Measurements from ENCODE around the gene AKR7A3. TPM values are rescaled to one million over a fixed set of nuclear protein-coding genes. Genes with fewer than 3 reads are reported as not detected.

AKR7A3 gene
- total RNA-seq, 1 donor from 2014 or later = 11.7 TPM

GRCh38 chr1:19332832-19333231, 44.3 kb upstream of the AKR7A3 start:
- H3K36me3 ChIP-seq = peaks cover 17 to 27% of the 10 kb centered on the region in 2 donors
- H3K27me3 ChIP-seq = no peaks in the 10 kb centered on the region
- H3K4me1 ChIP-seq = no peaks in the 10 kb centered on the region
- no peak for TF ChIP-seq CTCF (IDR thresholded peaks at IDR 0.05)
- H3K4me3 ChIP-seq = no peak overlapping the region
- no peaks in the 10 kb centered on the region for H3K9me3 ChIP-seq
- no peak overlapping the region for H3K27ac ChIP-seq
- no peak for DNase-seq (ENCODE audit: low spot score in 2 of 2)
- intact Hi-C loops (cut with DNase I) = no loop called here

GRCh38 chr1:19331262-19331878, 42.8 kb upstream of the AKR7A3 start:
- H3K27ac ChIP-seq = no peak overlapping the region
- intact Hi-C loops (cut with DNase I) = no loop called here
- H3K9me3 ChIP-seq = no peaks in the 10 kb centered on the region
- no peaks in the 10 kb centered on the region for H3K27me3 ChIP-seq
- no peaks in the 10 kb centered on the region for H3K4me1 ChIP-seq
- peaks cover 24 to 37% of the 10 kb centered on the region in 2 donors for H3K36me3 ChIP-seq
- DNase-seq (ENCODE audit: low spot score in 2 of 2) = no peak
- TF ChIP-seq CTCF (IDR thresholded peaks at IDR 0.05) = no peak
- H3K4me3 ChIP-seq = no peak overlapping the region

GRCh38 chr1:19330449-19331135, 42.0 kb upstream of the AKR7A3 start:
- H3K4me1 ChIP-seq = no peaks in the 10 kb centered on the region
- no peaks in the 10 kb centered on the region for H3K27me3 ChIP-seq
- H3K27ac ChIP-seq = no peak overlapping the region
- no peaks in the 10 kb centered on the region for H3K9me3 ChIP-seq
- TF ChIP-seq CTCF (IDR thresholded peaks at IDR 0.05) = no peak
- DNase-seq (ENCODE audit: low spot score in 2 of 2) = no peak
- H3K4me3 ChIP-seq = no peak overlapping the region
- H3K36me3 ChIP-seq = peaks cover 31 to 45% of the 10 kb centered on the region in 2 donors
- intact Hi-C loops (cut with DNase I) = no loop called here

DNA sequence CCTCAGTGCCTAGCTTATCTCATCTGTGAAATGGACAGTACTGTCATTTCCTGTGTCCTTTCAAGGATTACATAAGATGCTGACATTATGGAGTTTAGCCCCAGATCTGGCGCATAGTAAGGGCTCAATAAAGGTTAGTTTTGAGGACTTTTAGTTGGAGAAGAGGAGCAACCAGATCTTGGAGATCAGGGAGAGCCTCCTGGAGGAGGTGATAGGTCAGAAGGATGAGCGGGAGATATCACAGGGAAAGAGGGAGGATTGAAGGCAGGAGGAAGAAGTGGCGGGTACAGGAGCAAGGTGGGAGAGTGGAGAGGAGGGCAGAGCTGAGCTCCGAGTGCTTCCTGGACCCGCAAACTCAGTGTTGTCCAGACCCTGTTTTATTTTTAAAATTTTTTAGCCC, 41.0 kb upstream of the AKR7A3 start:
- no peak for DNase-seq (ENCODE audit: low spot score in 2 of 2)
- peaks cover 35 to 53% of the 10 kb centered on the region in 2 donors for H3K36me3 ChIP-seq
- no peak overlapping the region for H3K27ac ChIP-seq
- intact Hi-C loops (cut with DNase I) = no loop called here
- no peaks in the 10 kb centered on the region for H3K9me3 ChIP-seq
- no peak overlapping the region for H3K4me3 ChIP-seq
- H3K27me3 ChIP-seq = no peaks in the 10 kb centered on the region
- no peaks in the 10 kb centered on the region for H3K4me1 ChIP-seq
- no peak for TF ChIP-seq CTCF (IDR thresholded peaks at IDR 0.05)

DNA sequence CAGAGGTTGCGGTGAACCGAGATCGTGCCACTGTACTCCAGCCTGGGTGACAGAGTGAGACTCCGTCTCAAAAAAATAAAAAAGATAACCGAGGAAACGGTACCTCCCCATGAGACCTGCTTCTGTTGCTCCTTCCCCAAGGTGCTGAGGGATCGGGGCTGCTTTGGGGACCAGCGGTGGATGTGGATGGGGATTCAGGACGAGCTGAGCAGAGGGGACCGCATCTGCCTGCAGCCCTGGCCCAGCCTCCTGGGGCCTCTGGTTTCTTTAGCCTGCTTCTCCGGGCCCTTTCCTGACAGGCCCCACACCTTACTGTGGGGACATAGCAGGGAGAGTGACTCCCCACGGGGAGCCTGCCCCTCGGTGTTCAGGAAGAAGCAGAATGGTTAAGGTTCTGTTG, 40.6 kb upstream of the AKR7A3 start:
- Histone ChIP-seq H3K27ac (no peak overlapping the region), H3K4me1 (no peaks in the 10 kb centered on the region), H3K36me3 (peaks cover 38 to 58% of the 10 kb centered on the region in 2 donors), H3K27me3 (no peaks in the 10 kb centered on the region), H3K4me3 (no peak overlapping the region), H3K9me3 (no peaks in the 10 kb centered on the region)
- intact Hi-C loops (cut with DNase I) = no loop called here
- no peak for TF ChIP-seq CTCF (IDR thresholded peaks at IDR 0.05)
- no peak for DNase-seq (ENCODE audit: low spot score in 2 of 2)
